Gastroesophageal sphincter (tissue), 3 donors: Measurements from ENCODE around the gene STK32B.

Experiments
- POLR2AphosphoS5 ChIP-seq: sonication (generic); formaldehyde crosslinking; IDR thresholded peaks from one replicate; pipeline ENCODE4 v1.6.1; 2017; ENCODE audit warnings: antibody characterized with exemption
- TF ChIP-seq, protein P1 (sequence below), 4 experiments: fragments of 200-600 bp in 2 of 4; fragments of 450-650 bp in 2 of 4; sonication (generic) in 1 of 4; IDR thresholded peaks; one replicate each; pipeline ENCODE4 v1.5.1; 2017 to 2019; ENCODE audit warnings: antibody characterized with exemption in 4 of 4, mild to moderate bottlenecking in 2 of 4, moderate library complexity in 2 of 4

- TF ChIP-seq, protein P1, sequence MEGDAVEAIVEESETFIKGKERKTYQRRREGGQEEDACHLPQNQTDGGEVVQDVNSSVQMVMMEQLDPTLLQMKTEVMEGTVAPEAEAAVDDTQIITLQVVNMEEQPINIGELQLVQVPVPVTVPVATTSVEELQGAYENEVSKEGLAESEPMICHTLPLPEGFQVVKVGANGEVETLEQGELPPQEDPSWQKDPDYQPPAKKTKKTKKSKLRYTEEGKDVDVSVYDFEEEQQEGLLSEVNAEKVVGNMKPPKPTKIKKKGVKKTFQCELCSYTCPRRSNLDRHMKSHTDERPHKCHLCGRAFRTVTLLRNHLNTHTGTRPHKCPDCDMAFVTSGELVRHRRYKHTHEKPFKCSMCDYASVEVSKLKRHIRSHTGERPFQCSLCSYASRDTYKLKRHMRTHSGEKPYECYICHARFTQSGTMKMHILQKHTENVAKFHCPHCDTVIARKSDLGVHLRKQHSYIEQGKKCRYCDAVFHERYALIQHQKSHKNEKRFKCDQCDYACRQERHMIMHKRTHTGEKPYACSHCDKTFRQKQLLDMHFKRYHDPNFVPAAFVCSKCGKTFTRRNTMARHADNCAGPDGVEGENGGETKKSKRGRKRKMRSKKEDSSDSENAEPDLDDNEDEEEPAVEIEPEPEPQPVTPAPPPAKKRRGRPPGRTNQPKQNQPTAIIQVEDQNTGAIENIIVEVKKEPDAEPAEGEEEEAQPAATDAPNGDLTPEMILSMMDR (IDR thresholded peaks at IDR 0.05), result no peak
- TF ChIP-seq POLR2AphosphoS5, result no peak
Observed at GRCh38 chr4:5292101-5292500, 240.8 kb downstream of the STK32B start.
